Liver (tissue), 3 donors: ENCODE results near the gene SOD1.

Experiments used
- CTCF ChIP-seq: fragments of 150-350 bp; IDR thresholded peaks from 2 replicates; pipeline ENCODE4 v1.5.1; 2017; ENCODE audit warnings: improper control_type of control experiment, low read depth, low read length; ENCODE audit not compliant: missing input control
- FOXA1 ChIP-seq: IDR thresholded peaks from 2 replicates; pipeline ENCODE4 v1.6.1; 2016; ENCODE audit warnings: antibody characterized with exemption
- RAD21 ChIP-seq, 2 donors: IDR thresholded peaks; 2 replicates each; pipeline ENCODE4 v1.6.1; 2016; ENCODE audit warnings: antibody characterized with exemption in 2 of 2, mild to moderate bottlenecking in 2 of 2
- REST ChIP-seq: IDR thresholded peaks from 2 replicates; pipeline ENCODE4 v1.6.1; 2016; ENCODE audit warnings: antibody characterized with exemption, mild to moderate bottlenecking
- RXRA ChIP-seq, 2 donors: IDR thresholded peaks; 2 replicates each; pipeline ENCODE4 v1.6.1; 2017 to 2018; ENCODE audit warnings: antibody characterized with exemption in 2 of 2, mild to moderate bottlenecking in 1 of 2
- donor health status: healthy.
- donor health status: healthy.

GRCh38 chr21:31687108-31687507 is 27.6 kb downstream of the SOD1 start:
- TF ChIP-seq FOXA1: no peak
- TF ChIP-seq CTCF: no peak
- TF ChIP-seq RXRA (IDR thresholded peaks at IDR 0.05): no peak
- no peak for TF ChIP-seq RAD21 (IDR thresholded peaks at IDR 0.05)
- TF ChIP-seq REST: no peak
